ENCODE results near the gene PLRG1.

Gene PLRG1

GRCh38 chr4:154583677-154584076, 33.5 kb upstream of the PLRG1 start:
- H3K36me3 Mint-ChIP-seq, result no peaks in the 10 kb centered on the region
- no peaks in the 10 kb centered on the region for H3K9me3 Mint-ChIP-seq (ENCODE audit: low read depth)
- H3K4me3 Mint-ChIP-seq, result no peak overlapping the region
- peaks cover 7% of the 10 kb centered on the region for H3K27me3 Mint-ChIP-seq
- H3K27ac Mint-ChIP-seq, result no peak overlapping the region
- H3K4me1 Mint-ChIP-seq (ENCODE audit: low read depth), result no peaks in the 10 kb centered on the region

- Mint-ChIP-seq H3K27ac (no peak overlapping the region), H3K4me3 (no peak overlapping the region), H3K4me1 (ENCODE audit: low read depth) (no peaks in the 10 kb centered on the region), H3K9me3 (ENCODE audit: low read depth) (no peaks in the 10 kb centered on the region), H3K36me3 (no peaks in the 10 kb centered on the region), H3K27me3 (peaks cover 7% of the 10 kb centered on the region)
Observed at GRCh38 chr4:154583230-154583629, 33.0 kb upstream of the PLRG1 start.

- H3K27me3 Mint-ChIP-seq, result peaks cover 7% of the 10 kb centered on the region
- no peak overlapping the region for H3K4me3 Mint-ChIP-seq
- no peaks in the 10 kb centered on the region for H3K4me1 Mint-ChIP-seq (ENCODE audit: low read depth)
- no peaks in the 10 kb centered on the region for H3K9me3 Mint-ChIP-seq (ENCODE audit: low read depth)
- H3K36me3 Mint-ChIP-seq, result no peaks in the 10 kb centered on the region
- no peak overlapping the region for H3K27ac Mint-ChIP-seq
Observed at GRCh38 chr4:154582723-154583122, 32.5 kb upstream of the PLRG1 start.

GRCh38 chr4:154579927-154580326, 29.7 kb upstream of the PLRG1 start:
- peaks cover 4% of the 10 kb centered on the region for H3K27me3 Mint-ChIP-seq
- H3K9me3 Mint-ChIP-seq (ENCODE audit: low read depth), result no peaks in the 10 kb centered on the region
- H3K4me1 Mint-ChIP-seq (ENCODE audit: low read depth), result no peaks in the 10 kb centered on the region
- H3K4me3 Mint-ChIP-seq, result no peak overlapping the region
- no peaks in the 10 kb centered on the region for H3K36me3 Mint-ChIP-seq
- H3K27ac Mint-ChIP-seq, result no peak overlapping the region

- Mint-ChIP-seq H3K4me3 (no peak overlapping the region), H3K9me3 (ENCODE audit: low read depth) (no peaks in the 10 kb centered on the region), H3K27me3 (peaks cover 6% of the 10 kb centered on the region), H3K27ac (no peak overlapping the region), H3K4me1 (ENCODE audit: low read depth) (no peaks in the 10 kb centered on the region), H3K36me3 (no peaks in the 10 kb centered on the region)
Observed at GRCh38 chr4:154578919-154579318, 28.7 kb upstream of the PLRG1 start.

GRCh38 chr4:154577324-154577723, 27.1 kb upstream of the PLRG1 start:
- H3K27ac Mint-ChIP-seq, result no peak overlapping the region
- H3K4me3 Mint-ChIP-seq, result no peak overlapping the region
- no peaks in the 10 kb centered on the region for H3K36me3 Mint-ChIP-seq
- H3K4me1 Mint-ChIP-seq (ENCODE audit: low read depth), result no peaks in the 10 kb centered on the region
- H3K27me3 Mint-ChIP-seq, result peaks cover 6% of the 10 kb centered on the region
- H3K9me3 Mint-ChIP-seq (ENCODE audit: low read depth), result no peaks in the 10 kb centered on the region

GRCh38 chr4:154574311-154574710, 24.1 kb upstream of the PLRG1 start:
- Mint-ChIP-seq H3K27me3 (peaks cover 9% of the 10 kb centered on the region), H3K27ac (no peak overlapping the region), H3K4me3 (no peak overlapping the region), H3K4me1 (ENCODE audit: low read depth) (no peaks in the 10 kb centered on the region), H3K36me3 (no peaks in the 10 kb centered on the region), H3K9me3 (ENCODE audit: low read depth) (no peaks in the 10 kb centered on the region)

- Mint-ChIP-seq H3K4me3 (no peak overlapping the region), H3K9me3 (ENCODE audit: low read depth) (no peaks in the 10 kb centered on the region), H3K4me1 (ENCODE audit: low read depth) (no peaks in the 10 kb centered on the region), H3K27ac (no peak overlapping the region), H3K36me3 (no peaks in the 10 kb centered on the region), H3K27me3 (peaks cover 9% of the 10 kb centered on the region)
Observed at GRCh38 chr4:154573190-154573870, 23.1 kb upstream of the PLRG1 start.

GRCh38 chr4:154569584-154569983, 19.4 kb upstream of the PLRG1 start:
- H3K27ac Mint-ChIP-seq, result no peak overlapping the region
- H3K36me3 Mint-ChIP-seq, result no peaks in the 10 kb centered on the region
- no peak overlapping the region for H3K4me3 Mint-ChIP-seq

GRCh38 chr4:154569028-154569427, 18.8 kb upstream of the PLRG1 start:
- H3K9me3 Mint-ChIP-seq (ENCODE audit: low read depth), result no peaks in the 10 kb centered on the region
- H3K4me3 Mint-ChIP-seq, result no peak overlapping the region
- no peaks in the 10 kb centered on the region for H3K4me1 Mint-ChIP-seq (ENCODE audit: low read depth)
- H3K27me3 Mint-ChIP-seq, result peaks cover 4% of the 10 kb centered on the region
- H3K27ac Mint-ChIP-seq, result no peak overlapping the region
- H3K36me3 Mint-ChIP-seq, result no peaks in the 10 kb centered on the region

More at GRCh38 chr4:154569584-154569983, 19.4 kb upstream of the PLRG1 start:
- no peaks in the 10 kb centered on the region for H3K4me1 Mint-ChIP-seq (ENCODE audit: low read depth)
- H3K27me3 Mint-ChIP-seq, result peaks cover 4% of the 10 kb centered on the region
- H3K9me3 Mint-ChIP-seq (ENCODE audit: low read depth), result no peaks in the 10 kb centered on the region

- Mint-ChIP-seq H3K27me3 (peaks cover 7% of the 10 kb centered on the region), H3K36me3 (no peaks in the 10 kb centered on the region), H3K4me3 (no peak overlapping the region), H3K9me3 (ENCODE audit: low read depth) (no peaks in the 10 kb centered on the region), H3K27ac (no peak overlapping the region), H3K4me1 (ENCODE audit: low read depth) (no peaks in the 10 kb centered on the region)
Observed at GRCh38 chr4:154566639-154567204, 16.5 kb upstream of the PLRG1 start.

GRCh38 chr4:154565704-154566103, 15.5 kb upstream of the PLRG1 start:
- Mint-ChIP-seq H3K27me3 (peaks cover 7% of the 10 kb centered on the region), H3K36me3 (no peaks in the 10 kb centered on the region), H3K4me1 (ENCODE audit: low read depth) (no peaks in the 10 kb centered on the region), H3K9me3 (ENCODE audit: low read depth) (no peaks in the 10 kb centered on the region), H3K27ac (no peak overlapping the region), H3K4me3 (no peak overlapping the region)

- no peak overlapping the region for H3K4me3 Mint-ChIP-seq
- H3K36me3 Mint-ChIP-seq, result no peaks in the 10 kb centered on the region
- no peaks in the 10 kb centered on the region for H3K4me1 Mint-ChIP-seq (ENCODE audit: low read depth)
- H3K27ac Mint-ChIP-seq, result no peak overlapping the region
- H3K27me3 Mint-ChIP-seq, result peaks cover 11% of the 10 kb centered on the region
- H3K9me3 Mint-ChIP-seq (ENCODE audit: low read depth), result no peaks in the 10 kb centered on the region
Observed at GRCh38 chr4:154564311-154564710, 14.1 kb upstream of the PLRG1 start.

- H3K4me1 Mint-ChIP-seq (ENCODE audit: low read depth), result no peaks in the 10 kb centered on the region
- no peaks in the 10 kb centered on the region for H3K9me3 Mint-ChIP-seq (ENCODE audit: low read depth)
- no peak within 1 kb of the TSS for H3K27ac Mint-ChIP-seq
- H3K36me3 Mint-ChIP-seq, result no peaks in the 10 kb centered on the region
- peaks cover 14% of the 10 kb centered on the region for H3K27me3 Mint-ChIP-seq
- no peak within 1 kb of the TSS for H3K4me3 Mint-ChIP-seq
Observed at GRCh38 chr4:154562697-154563254, 12.6 kb upstream of the PLRG1 start, which contains the start of gene FGB. TSS of gene FGB (plus strand) at chr4:154563011. CDS start at chr4:154563019, 8 bp downstream.

GRCh38 chr4:154560824-154561231, 10.6 kb upstream of the PLRG1 start:
- H3K4me1 Mint-ChIP-seq (ENCODE audit: low read depth), result no peaks in the 10 kb centered on the region
- no peaks in the 10 kb centered on the region for H3K9me3 Mint-ChIP-seq (ENCODE audit: low read depth)
- peaks cover 13% of the 10 kb centered on the region for H3K27me3 Mint-ChIP-seq
- H3K36me3 Mint-ChIP-seq, result no peaks in the 10 kb centered on the region
- H3K4me3 Mint-ChIP-seq, result no peak overlapping the region
- H3K27ac Mint-ChIP-seq, result no peak overlapping the region

GRCh38 chr4:154560419-154560801, 10.2 kb upstream of the PLRG1 start:
- Mint-ChIP-seq H3K36me3 (no peaks in the 10 kb centered on the region), H3K4me1 (ENCODE audit: low read depth) (no peaks in the 10 kb centered on the region), H3K27me3 (peaks cover 13% of the 10 kb centered on the region), H3K9me3 (ENCODE audit: low read depth) (no peaks in the 10 kb centered on the region), H3K4me3 (no peak overlapping the region), H3K27ac (no peak overlapping the region)

Data from activated naive CD8-positive, alpha-beta T cell (primary cell).